NCI-H69 (cell line): Measurements from ENCODE around the gene GP1BA.

Experiments
- DNase-seq: peaks from one replicate; lab custom pipeline; 2025; lab: John Stamatoyannopoulos, UW

The GP1BA gene

GRCh38 chr17:4974115-4974670, 42.1 kb downstream of the GP1BA start:
- no peak for DNase-seq

GRCh38 chr17:4978726-4979125, 46.6 kb downstream of the GP1BA start:
- DNase-seq, result no peak

GRCh38 chr17:4980644-4981216, 48.7 kb downstream of the GP1BA start:
- DNase-seq, result peak; percentile 41

GRCh38 chr17:4982305-4982704, 50.2 kb downstream of the GP1BA start:
- DNase-seq, result no peak
